NCI-H2029 treated with DMSO at 0.1 percent for 48 hours (cell line): Measurements from ENCODE around the gene MYADM.
"Not testable (repeated sequence)": the region's sequence is repeated elsewhere in the genome, so short reads cannot be mapped to it uniquely, and the experiment has no call there.

Experiments
- DNase-seq: peaks from one replicate; lab custom pipeline; 2025; lab: John Stamatoyannopoulos, UW

The MYADM gene

DNA sequence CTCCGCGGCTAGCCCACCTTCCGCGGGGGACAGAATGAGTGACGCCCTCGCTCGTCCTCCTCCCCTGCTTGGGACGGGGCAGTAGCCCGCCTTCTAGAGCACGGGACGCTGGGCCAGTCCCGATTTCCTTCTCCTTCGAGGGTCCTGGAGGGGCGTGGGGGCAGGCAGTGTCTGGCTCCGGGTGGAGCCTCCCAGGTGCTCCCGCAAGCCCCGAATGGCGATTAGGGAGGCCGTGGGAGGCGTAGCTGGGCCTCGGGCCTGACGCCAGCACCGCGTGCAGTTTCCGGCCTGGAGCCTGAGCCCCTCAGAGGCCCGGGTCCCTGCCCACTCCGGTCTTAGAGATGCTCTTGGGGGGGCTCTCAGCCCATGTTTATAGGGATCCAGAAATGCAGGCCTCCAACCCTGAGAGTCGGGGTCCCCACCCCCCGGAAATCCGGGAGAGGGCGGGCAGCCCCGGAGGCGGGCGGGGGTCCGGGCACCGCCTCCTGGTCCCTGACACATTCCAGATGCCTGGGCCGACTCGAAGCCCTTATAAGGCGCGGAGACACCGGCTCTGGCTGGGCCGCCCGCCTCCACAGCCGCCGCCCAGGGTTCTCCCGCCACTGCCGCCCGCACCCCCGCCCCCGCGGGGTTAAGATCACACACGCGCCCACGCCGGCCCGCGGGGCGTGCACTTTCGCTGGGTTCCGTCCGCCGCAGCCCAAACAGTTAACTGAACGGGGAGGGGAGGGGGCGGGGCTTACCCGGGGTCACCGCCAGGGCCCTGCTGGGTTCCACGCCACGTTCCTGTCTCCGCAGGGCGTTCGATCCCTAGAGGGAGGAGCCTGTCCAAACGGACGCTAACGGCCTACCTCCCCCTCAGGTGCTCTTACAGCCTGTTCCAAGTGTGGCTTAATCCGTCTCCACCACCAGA, 1.5 kb downstream of the MYADM start:
- no peak for DNase-seq

DNA sequence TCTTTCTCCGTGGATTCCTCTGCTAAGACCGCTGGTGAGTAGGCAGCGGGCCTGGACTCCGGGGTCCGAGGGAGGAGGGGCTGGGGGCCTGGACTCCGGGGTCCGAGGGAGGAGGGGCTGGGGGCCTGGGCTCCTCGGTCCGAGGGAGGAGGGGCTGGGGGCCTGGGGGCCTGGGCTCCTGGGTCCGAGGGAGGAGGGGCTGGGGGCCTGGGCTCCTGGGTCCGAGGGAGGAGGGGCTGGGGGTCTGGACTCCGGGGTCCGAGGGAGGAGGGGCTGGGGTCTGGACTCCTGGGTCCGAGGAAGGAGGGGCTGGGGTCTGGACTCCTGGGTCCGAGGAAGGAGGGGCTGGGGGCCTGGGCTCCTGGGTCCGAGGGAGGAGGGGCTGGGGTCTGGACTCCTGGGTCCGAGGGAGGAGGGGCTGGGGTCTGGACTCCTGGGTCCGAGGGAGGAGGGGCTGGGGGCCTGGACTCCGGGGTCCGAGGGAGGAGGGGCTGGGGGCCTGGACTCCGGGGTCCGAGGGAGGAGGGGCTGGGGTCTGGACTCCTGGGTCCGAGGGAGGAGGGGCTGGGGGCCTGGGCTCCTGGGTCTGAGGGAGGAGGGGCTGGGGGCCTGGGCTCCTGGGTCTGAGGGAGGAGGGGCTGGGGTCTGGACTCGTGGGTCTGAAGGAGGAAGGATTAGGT, 2.3 kb downstream of the MYADM start:
- not testable (repeated sequence) for DNase-seq

DNA sequence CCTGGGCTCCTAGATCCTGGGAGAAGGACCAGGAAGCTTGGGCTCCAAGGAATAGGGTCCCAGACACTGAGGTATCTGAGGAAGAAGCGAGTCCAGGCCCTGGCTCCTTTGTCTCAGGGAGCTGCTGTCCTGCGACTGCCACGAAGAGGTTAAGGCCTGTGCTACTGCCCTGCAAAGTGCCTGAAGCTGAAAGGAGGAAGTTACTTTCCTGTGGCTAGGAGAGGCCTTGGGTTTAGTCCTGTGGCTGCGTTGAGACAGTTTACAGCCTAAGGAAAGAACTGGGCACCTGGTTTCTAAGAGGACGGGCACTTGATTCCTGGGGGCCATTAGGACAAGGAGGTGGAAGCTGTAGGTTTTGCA, 2.8 kb downstream of the MYADM start:
- no peak for DNase-seq

DNA sequence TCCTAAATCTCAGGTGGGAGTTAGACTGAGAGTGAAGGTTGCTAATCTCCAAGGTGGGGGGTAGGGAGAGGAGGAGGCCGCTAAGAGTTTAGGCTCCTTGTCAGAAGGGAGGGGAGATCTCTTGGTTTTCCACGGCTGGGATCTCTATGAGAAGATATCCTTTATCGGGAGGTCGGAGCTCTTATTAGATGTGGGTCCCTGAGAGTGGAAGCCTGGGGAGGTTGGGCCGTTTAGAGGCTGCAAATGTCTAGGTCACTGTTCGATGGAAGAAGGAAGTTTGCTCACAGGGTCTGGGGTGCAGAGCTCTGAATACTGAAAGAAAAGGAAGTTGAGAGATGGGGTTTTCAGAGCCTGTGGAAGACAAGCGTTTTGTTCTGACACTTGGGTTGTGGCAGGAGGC, 3.8 kb downstream of the MYADM start:
- no peak for DNase-seq

DNA sequence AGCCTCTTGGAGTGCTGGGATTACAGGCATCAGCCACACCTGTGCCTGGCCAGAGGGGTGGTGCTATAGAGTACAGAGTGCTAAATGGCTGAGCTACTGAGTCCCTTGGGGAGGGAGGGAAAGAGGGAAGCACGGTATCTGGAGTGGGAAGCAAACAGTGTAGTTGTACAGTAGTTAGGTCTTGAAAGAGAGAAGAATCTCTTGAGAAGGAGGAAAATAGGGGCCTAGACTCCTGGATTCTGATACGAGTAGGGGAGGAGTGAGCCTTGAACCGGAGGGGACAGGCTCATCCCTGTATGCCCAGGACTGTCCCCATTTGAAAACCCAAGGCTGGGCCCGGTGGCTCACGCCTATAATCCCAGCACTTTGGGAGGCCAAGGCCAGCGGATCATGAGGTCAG, 5.1 kb downstream of the MYADM start:
- no peak for DNase-seq

DNA sequence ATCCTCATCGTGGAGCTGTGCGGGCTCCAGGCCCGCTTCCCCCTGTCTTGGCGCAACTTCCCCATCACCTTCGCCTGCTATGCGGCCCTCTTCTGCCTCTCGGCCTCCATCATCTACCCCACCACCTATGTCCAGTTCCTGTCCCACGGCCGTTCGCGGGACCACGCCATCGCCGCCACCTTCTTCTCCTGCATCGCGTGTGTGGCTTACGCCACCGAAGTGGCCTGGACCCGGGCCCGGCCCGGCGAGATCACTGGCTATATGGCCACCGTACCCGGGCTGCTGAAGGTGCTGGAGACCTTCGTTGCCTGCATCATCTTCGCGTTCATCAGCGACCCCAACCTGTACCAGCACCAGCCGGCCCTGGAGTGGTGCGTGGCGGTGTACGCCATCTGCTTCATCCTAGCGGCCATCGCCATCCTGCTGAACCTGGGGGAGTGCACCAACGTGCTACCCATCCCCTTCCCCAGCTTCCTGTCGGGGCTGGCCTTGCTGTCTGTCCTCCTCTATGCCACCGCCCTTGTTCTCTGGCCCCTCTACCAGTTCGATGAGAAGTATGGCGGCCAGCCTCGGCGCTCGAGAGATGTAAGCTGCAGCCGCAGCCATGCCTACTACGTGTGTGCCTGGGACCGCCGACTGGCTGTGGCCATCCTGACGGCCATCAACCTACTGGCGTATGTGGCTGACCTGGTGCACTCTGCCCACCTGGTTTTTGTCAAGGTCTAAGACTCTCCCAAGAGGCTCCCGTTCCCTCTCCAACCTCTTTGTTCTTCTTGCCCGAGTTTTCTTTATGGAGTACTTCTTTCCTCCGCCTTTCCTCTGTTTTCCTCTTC, 6.3 kb downstream of the MYADM start:
- no peak for DNase-seq

- no peak for DNase-seq
Measured at GRCh38 chr19:53874606-53874990, 6.9 kb downstream of the MYADM start.

- no peak for DNase-seq
Measured at GRCh38 chr19:53875602-53876325, 8.1 kb downstream of the MYADM start.

GRCh38 chr19:53876651-53877224, 9.1 kb downstream of the MYADM start:
- DNase-seq, result no peak

DNA sequence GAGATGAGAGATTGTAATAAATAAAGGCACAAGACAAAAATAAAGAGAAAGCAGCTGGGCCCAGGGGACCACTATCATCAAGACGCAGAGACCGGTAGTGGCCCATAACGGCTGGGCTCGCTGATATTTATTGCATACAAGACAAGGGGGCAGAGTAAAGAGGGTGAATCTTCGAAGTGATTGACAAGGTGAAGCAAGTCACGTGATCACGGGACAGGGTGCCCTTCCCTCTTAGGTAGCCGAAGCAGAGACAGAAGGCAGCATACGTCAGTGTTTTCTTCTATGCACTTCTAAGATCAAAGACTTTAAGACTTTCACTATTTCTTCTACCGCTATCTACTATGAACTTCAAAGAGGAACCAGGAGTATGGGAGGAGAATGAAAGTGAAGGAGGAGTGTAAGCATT, 9.7 kb downstream of the MYADM start:
- no peak for DNase-seq

DNA sequence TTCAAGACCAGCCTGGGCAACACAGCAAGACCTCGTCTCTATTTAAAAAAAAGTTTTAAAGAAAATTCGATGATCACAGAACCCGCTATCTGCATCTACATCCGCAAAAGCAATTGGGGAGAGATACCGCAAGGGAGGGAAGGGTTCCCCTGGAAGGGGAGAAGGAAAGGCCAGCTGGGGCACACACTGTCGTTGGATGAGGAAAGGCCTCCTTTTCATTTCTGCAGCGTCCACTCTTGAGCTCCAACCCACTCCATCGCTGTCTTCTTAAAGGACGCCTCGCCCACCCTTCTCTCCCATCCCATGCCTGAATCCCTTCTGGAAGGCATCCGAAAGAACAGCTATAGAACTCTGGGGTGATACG, 11.1 kb downstream of the MYADM start:
- DNase-seq, result no peak

GRCh38 chr19:53879140-53880081, 11.7 kb downstream of the MYADM start:
- DNase-seq, result peak; percentile 34

DNA sequence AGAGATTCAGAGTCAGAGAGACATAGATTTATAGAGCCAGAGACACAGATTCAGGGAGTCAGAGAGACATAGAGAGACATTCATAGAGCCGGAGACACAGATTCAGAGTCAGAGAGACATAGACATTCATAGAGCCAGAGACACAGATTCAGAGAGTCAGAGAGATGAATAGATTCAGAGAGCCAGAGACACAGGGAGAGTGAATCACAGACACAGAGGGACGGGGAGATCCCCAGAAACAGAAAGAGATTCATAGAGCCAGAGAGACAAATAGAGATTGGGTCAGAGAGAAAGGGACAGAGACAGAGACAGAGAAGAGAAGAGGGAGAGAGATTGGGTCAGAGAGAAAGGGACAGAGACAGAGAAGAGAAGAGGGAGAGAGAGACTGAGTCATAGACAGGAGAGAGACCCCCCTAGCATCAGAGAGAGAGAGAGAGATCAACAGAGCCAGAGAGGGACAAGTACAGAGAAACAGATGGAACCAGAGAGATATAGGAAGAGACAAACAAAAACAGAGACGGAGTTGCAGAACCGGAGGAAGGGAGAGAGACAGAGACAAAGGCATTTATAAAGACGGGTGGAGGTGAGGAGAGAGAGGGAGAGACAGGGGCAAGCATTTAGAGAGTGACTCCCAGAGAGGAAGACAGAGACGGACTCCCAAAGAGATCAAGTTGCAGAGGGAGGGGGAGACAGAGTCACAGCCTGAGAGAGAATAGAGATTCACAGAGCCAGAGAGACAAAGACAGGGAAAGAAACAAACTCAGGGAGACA, 13.2 kb downstream of the MYADM start:
- no peak for DNase-seq

DNA sequence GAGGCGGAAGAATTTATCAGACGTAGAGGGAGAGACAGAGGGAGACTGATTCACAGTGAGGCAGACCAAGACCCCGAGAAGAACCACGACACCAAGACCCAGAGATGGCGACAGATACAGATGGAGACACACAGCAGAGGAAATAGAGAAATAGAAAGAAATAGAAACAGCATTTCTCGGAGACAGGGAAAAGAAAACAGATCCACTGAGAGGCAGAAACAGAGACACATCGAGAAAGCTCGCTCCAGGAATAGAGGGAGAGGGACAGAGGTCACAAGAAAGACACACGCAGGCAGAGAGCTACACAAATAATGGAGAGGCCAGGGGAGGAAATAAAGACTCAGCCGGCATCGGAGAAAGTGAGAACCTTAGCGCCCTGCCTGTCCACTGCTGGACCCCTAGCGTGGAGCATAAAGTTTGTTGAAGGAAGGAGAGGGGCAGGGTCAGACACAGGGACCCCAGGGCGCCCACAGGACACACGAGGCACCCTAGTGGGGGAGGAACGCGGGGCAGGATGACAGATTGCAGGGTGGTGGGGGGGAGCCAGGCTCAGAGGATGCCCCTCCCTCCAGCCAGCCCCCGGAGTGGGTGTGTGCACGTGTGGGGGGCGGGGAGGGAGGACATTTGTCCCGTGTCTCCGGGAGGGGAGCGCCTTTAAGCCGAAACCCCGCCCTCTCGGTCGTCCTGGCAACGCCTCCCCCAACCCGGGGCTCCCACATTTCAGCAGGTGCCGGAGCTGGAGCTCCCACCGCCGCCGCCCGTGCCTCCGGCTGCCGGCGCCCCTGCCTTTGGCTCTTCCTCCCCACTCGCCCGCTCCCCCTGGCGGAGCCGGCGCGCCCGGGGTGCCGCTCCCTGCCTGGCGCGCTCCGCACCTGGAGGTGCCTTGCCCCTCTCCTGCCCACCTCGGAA, 14.1 kb downstream of the MYADM start, which contains the start of gene PRKCG:
PRKCG (plus strand) TSS at position 716 of the 909 bp plus-strand sequence. CDS start 298 bp downstream, outside the sequence.
- no peak for DNase-seq

DNA sequence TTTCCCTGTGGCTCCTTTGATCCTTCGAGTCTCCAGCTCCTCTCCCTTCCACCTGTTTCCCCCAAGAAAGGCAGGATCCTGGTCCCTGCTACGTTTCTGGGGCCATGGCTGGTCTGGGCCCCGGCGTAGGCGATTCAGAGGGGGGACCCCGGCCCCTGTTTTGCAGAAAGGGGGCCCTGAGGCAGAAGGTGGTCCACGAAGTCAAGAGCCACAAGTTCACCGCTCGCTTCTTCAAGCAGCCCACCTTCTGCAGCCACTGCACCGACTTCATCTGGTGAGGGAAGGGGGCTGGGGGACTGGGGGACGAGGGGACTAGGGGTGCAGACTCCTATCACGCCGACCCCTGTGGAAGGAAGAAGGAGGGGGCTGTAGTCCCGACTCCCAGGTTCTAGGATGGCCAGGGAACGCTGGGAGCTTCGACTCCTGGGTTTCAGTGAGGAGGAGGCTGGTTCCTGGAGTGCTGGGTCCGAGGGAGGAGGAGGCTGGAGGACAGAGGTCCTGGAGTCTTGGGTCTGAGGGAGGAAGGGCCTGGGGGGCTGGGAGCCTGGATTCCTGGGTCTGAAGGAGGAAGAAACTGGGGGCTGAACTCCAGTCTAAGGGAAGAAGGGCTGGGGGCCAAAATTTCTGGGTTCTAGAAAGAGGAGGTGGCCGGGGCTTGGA, 14.8 kb downstream of the MYADM start:
- no peak for DNase-seq

DNA sequence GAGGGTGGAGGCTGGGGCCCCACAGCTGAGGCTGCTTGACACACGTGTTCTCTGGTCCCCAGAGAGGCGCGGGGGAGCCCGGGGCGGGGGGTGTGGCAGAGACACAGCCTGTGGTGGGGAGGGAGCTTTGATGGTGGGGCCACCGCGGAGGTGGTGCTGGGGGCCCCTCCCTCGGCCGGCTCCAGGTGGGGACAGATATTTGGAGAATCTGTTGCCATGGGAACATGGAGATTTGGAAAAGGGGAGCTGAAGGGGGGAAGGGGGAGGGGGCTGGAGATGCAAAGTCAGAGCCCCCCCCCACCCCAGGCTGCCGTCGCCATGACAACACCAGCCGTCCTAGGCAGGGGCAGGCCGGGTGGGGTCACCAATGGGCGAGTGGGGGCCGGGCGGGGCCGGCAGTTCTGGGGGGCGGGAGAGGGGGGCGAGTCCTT, 15.6 kb downstream of the MYADM start:
- no peak for DNase-seq

DNA sequence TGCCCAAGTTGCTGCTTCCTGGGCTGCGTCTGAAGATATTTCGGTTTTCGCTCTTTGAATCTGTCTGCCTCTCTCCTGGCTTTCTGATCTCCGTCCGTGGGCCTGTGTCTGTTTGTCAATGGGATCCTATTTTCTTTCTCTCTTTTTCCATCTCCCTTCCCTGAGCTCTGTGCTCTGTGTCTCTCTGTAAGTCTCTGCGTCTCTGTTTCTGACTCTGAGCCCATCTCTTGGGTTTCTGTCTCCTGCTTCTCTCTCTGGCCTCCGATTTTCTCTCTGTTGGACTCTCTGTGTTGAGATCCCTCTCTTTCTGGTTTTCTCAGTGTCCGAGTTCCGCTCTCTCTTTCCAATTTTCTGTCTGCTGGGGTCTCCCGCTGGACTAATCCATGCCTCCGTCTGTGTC, 16.1 kb downstream of the MYADM start:
- DNase-seq, result no peak

GRCh38 chr19:53884256-53884655, 16.6 kb downstream of the MYADM start:
- no peak for DNase-seq
